Lung (tissue), 12 donors: Measurements from ENCODE around the gene TCP11L2. TPM values are rescaled to one million over a fixed set of nuclear protein-coding genes. Genes with fewer than 3 reads are reported as not detected.

Experiments
- ATAC-seq: fragments of 200-7000 bp; cut with Tn5 transposase; one replicate; pipeline ENCODE4 v1.9.1; 2020; ENCODE audit warnings: moderate number of reproducible peaks; ENCODE audit not compliant: insufficient read depth, low FRiP score
- DNase-seq, 3 donors: peaks; one replicate each; pipeline ENCODE4 v3.0.0-alpha.2; 2013 to 2017
- H3K27ac ChIP-seq, 2 donors: one replicate each; pipeline ENCODE4 v1.5.1; 2013; ENCODE audit warnings: mild to moderate bottlenecking in 2 of 2, moderate library complexity in 2 of 2, control low read depth in 1 of 2, inconsistent platforms in 1 of 2, low read depth in 1 of 2, low read length in 1 of 2
- H3K27me3 ChIP-seq, 3 donors: one replicate each; pipeline ENCODE4 v1.5.1; 2013; ENCODE audit warnings: low read length in 2 of 3; ENCODE audit not compliant: control insufficient read depth in 3 of 3, insufficient read depth in 3 of 3
- H3K36me3 ChIP-seq, 4 donors: one replicate each; pipeline ENCODE4 v1.5.1; 2013; ENCODE audit warnings: low read length in 4 of 4, mild to moderate bottlenecking in 1 of 4, moderate library complexity in 1 of 4; ENCODE audit not compliant: control insufficient read depth in 4 of 4, insufficient read depth in 4 of 4
- H3K4me1 ChIP-seq, 5 donors: one replicate each; pipeline ENCODE4 v1.5.1; 2013; ENCODE audit warnings: low read length in 5 of 5, mild to moderate bottlenecking in 2 of 5, moderate library complexity in 1 of 5; ENCODE audit not compliant: control insufficient read depth in 5 of 5, insufficient read depth in 5 of 5
- H3K4me3 ChIP-seq: one replicate; pipeline ENCODE4 v1.5.1; 2013; ENCODE audit warnings: mild to moderate bottlenecking, control low read depth, moderate library complexity
- H3K9ac ChIP-seq, 2 donors: one replicate each; pipeline ENCODE4 v1.5.1; 2013; ENCODE audit warnings: low read length in 2 of 2, control low read depth in 1 of 2; ENCODE audit not compliant: insufficient read depth in 1 of 2
- H3K9me3 ChIP-seq, 4 donors: one replicate each; pipeline ENCODE4 v1.5.1; 2013; ENCODE audit warnings: low read length in 3 of 4, mild to moderate bottlenecking in 1 of 4, moderate library complexity in 1 of 4; ENCODE audit not compliant: control insufficient read depth in 4 of 4, insufficient read depth in 3 of 4
- WGBS, 2 donors: extraction: QIAGEN DNeasy Blood & Tissue Kit; methylation state at CpG; one replicate each; pipeline ENCODE4 v1.1.7; 2013; 5-methylcytosine and 5-hydroxymethylcytosine counted together
- polyA plus RNA-seq, 2 donors: library from polyadenylated mRNA; stranded (reverse); fragments of 200-250 nt; gene quantifications; one replicate each; pipeline ENCODE4 v1.2.1, GENCODE V29; 2013
- total RNA-seq, 2 donors: library from RNA; depleted of rRNA in 1 of 2; stranded (reverse); fragments of >200 nt in 1 of 2; gene quantifications; one replicate each; pipeline ENCODE4 v1.2.1, GENCODE V29; 2014 to 2021
- TF ChIP-seq, protein P1 (sequence below): IDR thresholded peaks from 2 replicates; pipeline ENCODE4 v1.5.1; 2012; ENCODE audit warnings: mild to moderate bottlenecking; ENCODE audit errors: control extremely low read depth, extremely low read depth
- donor health status: control.
- donor health status: control.
- donor health status: Bipolar disorder and iron deficiency.
- donor health status: healthy.
- donor health status: DM: yes; HTN: yes; CAD: no.

TCP11L2 gene
- total and polyA plus RNA-seq, 4 donors: 4.9 to 78.5 (median 24.8) TPM

DNA sequence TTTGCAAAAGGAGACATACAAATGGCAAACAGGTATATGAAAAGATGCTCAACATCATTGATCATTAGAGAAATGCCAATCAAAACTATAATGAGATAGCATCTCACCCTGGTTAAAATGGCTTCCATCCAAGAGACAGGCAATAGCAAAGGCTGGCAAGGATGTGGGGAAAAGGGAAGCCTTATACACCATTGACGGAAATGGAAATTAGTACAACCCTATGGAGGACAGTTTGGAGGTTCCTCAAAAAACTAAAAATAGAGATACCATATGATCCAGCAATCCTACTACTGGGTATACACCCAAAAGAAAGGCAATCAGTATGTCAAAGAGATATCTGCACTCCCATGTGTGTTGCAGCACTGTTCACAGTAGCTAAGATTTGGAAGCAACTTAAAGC is 37.4 kb upstream of the TCP11L2 start:
- no peaks in the 10 kb centered on the region for H3K4me1 ChIP-seq
- no peaks in the 10 kb centered on the region for H3K9me3 ChIP-seq
- TF ChIP-seq, protein P1, sequence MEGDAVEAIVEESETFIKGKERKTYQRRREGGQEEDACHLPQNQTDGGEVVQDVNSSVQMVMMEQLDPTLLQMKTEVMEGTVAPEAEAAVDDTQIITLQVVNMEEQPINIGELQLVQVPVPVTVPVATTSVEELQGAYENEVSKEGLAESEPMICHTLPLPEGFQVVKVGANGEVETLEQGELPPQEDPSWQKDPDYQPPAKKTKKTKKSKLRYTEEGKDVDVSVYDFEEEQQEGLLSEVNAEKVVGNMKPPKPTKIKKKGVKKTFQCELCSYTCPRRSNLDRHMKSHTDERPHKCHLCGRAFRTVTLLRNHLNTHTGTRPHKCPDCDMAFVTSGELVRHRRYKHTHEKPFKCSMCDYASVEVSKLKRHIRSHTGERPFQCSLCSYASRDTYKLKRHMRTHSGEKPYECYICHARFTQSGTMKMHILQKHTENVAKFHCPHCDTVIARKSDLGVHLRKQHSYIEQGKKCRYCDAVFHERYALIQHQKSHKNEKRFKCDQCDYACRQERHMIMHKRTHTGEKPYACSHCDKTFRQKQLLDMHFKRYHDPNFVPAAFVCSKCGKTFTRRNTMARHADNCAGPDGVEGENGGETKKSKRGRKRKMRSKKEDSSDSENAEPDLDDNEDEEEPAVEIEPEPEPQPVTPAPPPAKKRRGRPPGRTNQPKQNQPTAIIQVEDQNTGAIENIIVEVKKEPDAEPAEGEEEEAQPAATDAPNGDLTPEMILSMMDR: no peak
- ATAC-seq (no peak), DNase-seq (no peak)
- H3K9ac ChIP-seq: no peak overlapping the region
- no peak overlapping the region for H3K4me3 ChIP-seq
- no peaks in the 10 kb centered on the region for H3K36me3 ChIP-seq
- WGBS, 2 donors: 69 to 84% methylated on average over 1 of the region's 1 CpG
- H3K27me3 ChIP-seq: no peaks in the 10 kb centered on the region
- H3K27ac ChIP-seq: no peak overlapping the region

DNA sequence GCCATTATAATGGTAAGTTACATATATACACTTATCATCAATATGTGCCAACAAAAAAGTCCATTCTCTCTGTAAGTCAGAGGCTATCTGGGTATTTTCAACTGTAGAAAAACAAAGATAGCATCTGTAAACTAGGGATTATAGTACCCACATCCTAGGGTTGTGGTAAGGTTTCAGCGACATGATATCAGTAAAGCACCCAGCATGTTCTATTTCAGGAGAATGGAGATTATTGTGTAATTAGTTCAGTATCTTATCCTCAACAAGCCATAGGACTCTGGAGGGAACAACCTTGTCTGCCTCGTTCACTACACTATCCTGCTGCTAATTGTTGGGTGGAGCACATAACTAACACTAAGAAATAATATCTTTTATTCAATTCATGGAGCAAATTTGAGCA is 35.0 kb upstream of the TCP11L2 start:
- ATAC-seq: no peak
- Histone ChIP-seq H3K27me3 (no peaks in the 10 kb centered on the region), H3K9ac (no peak overlapping the region), H3K4me1 (no peaks in the 10 kb centered on the region), H3K36me3 (no peaks in the 10 kb centered on the region), H3K27ac (no peak overlapping the region), H3K4me3 (no peak overlapping the region), H3K9me3 (no peaks in the 10 kb centered on the region)
- 62 to 70% methylated on average over 2 of the region's 2 CpGs for WGBS, 2 donors
- DNase-seq: no peak
- TF ChIP-seq, protein P1: no peak

DNA sequence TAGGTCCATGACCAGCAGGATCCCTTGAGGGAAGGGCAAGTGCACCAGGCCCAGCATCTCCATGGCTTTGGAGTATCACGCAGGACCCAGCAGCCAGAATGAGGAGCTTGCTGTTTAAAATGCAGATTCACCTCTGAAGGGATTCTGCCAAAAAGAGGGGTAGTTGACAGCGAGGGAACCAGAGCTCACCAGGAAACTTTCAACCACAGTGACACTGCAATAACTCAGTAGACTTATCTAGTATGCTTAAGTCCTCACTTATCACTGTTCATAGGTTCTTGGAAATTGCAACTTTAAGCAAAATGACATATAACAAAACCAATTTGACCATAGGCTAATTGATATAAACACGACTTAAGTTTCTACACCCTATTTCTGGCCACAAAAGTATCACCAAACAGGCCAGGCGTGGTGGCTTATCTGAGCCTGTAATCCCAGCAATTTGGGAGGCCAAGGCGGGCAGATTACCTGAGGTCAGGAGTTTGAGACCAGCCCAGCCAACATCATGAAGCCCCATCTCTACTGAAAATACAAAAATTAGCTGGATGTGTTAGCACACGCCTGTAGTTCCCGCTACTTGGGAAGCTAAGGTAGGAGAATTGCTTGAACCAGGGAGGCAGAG is 33.3 kb upstream of the TCP11L2 start:
- H3K4me1 ChIP-seq: no peaks in the 10 kb centered on the region
- H3K27me3 ChIP-seq: no peaks in the 10 kb centered on the region
- H3K27ac ChIP-seq: no peak overlapping the region
- H3K9ac ChIP-seq: no peak overlapping the region
- H3K4me3 ChIP-seq: no peak overlapping the region
- no peak for ATAC-seq
- TF ChIP-seq, protein P1: no peak
- no peaks in the 10 kb centered on the region for H3K36me3 ChIP-seq
- H3K9me3 ChIP-seq: no peaks in the 10 kb centered on the region
- WGBS, 2 donors: 68 to 81% methylated on average over 7 of the region's 7 CpGs
- DNase-seq: no peak
